ENCODE data around the gene MFSD11. TPM values are rescaled to one million over a fixed set of nuclear protein-coding genes. Genes with fewer than 3 reads are reported as not detected.

Gene MFSD11
- total and polyA plus RNA-seq, 2 of the 8 experiments (the other 6 are each of a cell fraction or from before 2014, with no cell fraction given) = 17.7 to 19.8 TPM

DNA sequence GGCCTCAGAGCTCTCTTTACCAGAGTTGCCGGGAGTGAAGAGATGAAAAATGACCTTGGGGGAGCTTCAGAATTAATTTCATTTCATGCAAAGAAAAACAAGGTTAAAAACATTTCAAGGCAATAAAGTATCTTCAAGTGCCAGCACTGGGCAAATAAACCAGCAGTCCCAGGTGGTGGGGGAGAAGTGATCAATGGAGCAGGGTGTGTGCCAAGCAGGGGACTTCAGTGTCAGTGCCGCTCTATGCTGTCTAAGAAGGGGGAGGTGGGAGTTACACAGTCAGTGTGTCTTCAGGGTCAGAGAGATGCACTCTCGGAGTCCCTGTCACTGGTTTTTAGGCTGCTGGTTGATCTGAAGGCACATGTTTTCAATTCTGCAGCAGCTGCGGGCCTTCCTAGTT, 73.0 kb downstream of the MFSD11 start:
- H3K36me3 ChIP-seq (ENCODE audit: control insufficient read depth in 2 of 4, insufficient read depth in 4 of 4, low read length in 3 of 4) = no peaks in the 10 kb centered on the region
- no peak overlapping the region for H3K4me2 ChIP-seq (ENCODE audit: insufficient read depth in 1 of 2, low read depth in 2 of 2, low read length in 2 of 2)
- no peak overlapping the region for H3K23ac ChIP-seq (ENCODE audit: insufficient read length)
- no peak overlapping the region for H2BK15ac ChIP-seq (ENCODE audit: low read length)
- no peak for FAIRE-seq
- ChIA-PET CTCF (ENCODE audit: partially characterized antibody) (interaction anchor here (0.6 to 2.0 kb wide), 3 partner anchors 13 to 79 kb away, joined by 3 to 7 read pairs (median 3); no protein-coding TSS in a partner anchor), POLR2A (ENCODE audit: partially characterized antibody) (interaction anchor here (0.8 to 1.6 kb wide), 3 partner anchors 13 to 73 kb away, joined by 3 to 5 read pairs (median 3); partner anchors contain the start of genes MFSD11 and SRSF2)
- no peak overlapping the region for H2AK5ac ChIP-seq (ENCODE audit: low read depth, low read length)
- no peak overlapping the region for H3K4ac ChIP-seq (replicated peaks; ENCODE audit: insufficient read length, low read depth, low read length)
- H3K14ac ChIP-seq (ENCODE audit: insufficient read length) = no peak overlapping the region
- H3K9ac ChIP-seq (replicated peaks in 1 of 4; ENCODE audit: extremely low read depth in 1 of 4, low read depth in 3 of 4, low read length in 3 of 4) = no peak overlapping the region
- H2BK12ac ChIP-seq (ENCODE audit: low read depth, low read length) = no peak overlapping the region
- H3K9me3 ChIP-seq (ENCODE audit: insufficient read depth in 2 of 2, low read depth in 1 of 2, low read length in 1 of 2) = no peaks in the 10 kb centered on the region
- no peaks in the 10 kb centered on the region for H3K27me3 ChIP-seq (replicated peaks in 1 of 4; ENCODE audit: control insufficient read depth in 3 of 4, extremely low read depth in 1 of 4, insufficient read depth in 3 of 4, low read length in 3 of 4)
- no peak overlapping the region for H3K18ac ChIP-seq (ENCODE audit: extremely low read depth, low read length)
- H4K8ac ChIP-seq (ENCODE audit: extremely low read depth, insufficient read depth, low read length) = no peak overlapping the region; the same call in 1 of the 2 replicates
- no peak overlapping the region for H2AFZ ChIP-seq (ENCODE audit: low read length)
- no peak overlapping the region for H3K27ac ChIP-seq (ENCODE audit: low read depth, low read length)
- no peaks in the 10 kb centered on the region for H3K79me1 ChIP-seq (ENCODE audit: low read depth, low read length)
- no peaks in the 10 kb centered on the region for H4K20me1 ChIP-seq (replicated peaks in 1 of 2; ENCODE audit: control insufficient read depth in 1 of 2, insufficient read depth in 2 of 2, low read length in 2 of 2)
- H3K23me2 ChIP-seq (ENCODE audit: low read depth, low read length) = no peaks in the 10 kb centered on the region
- H4K5ac ChIP-seq (ENCODE audit: insufficient read length, low read depth, low read length) = no peak overlapping the region
- no peak overlapping the region for H2BK5ac ChIP-seq (ENCODE audit: low read depth, low read length)
- no peak overlapping the region for H3K56ac ChIP-seq (replicated peaks; ENCODE audit: insufficient read length, low read depth, low read length)
- no peaks in the 10 kb centered on the region for H3K79me2 ChIP-seq (ENCODE audit: control insufficient read depth in 1 of 2, insufficient read depth in 2 of 2, low read length in 2 of 2)
- DNase-seq (ENCODE audit: low read depth in 1 of 2, low spot score in 2 of 2) = no peak
- H3K4me3 ChIP-seq (ENCODE audit: extremely low read depth in 1 of 4, insufficient read depth in 2 of 4, low read depth in 3 of 4, low read length in 4 of 4) = no peak overlapping the region
- H2BK120ac ChIP-seq (replicated peaks; ENCODE audit: low read depth, low read length) = no peak overlapping the region
- WGBS, 2 experiments (ENCODE audit: extremely low coverage in 1 of 2, insufficient coverage in 1 of 2, insufficient read length in 1 of 2, insufficient replicate concordance in 2 of 2, low coverage in 1 of 2, low lambda C conversion rate in 2 of 2, missing lambda C conversion rate in 1 of 2) = 89% methylated on average over 4 of the region's 4 CpGs; no CpG with 5 or more reads in 1 of the 2 experiments
- H2BK20ac ChIP-seq (ENCODE audit: low read length) = no peak overlapping the region
- H3K4me1 ChIP-seq (replicated peaks in 1 of 4; ENCODE audit: control insufficient read depth in 3 of 4, insufficient read depth in 4 of 4, low read length in 3 of 4) = no peaks in the 10 kb centered on the region
- H4K91ac ChIP-seq (replicated peaks; ENCODE audit: insufficient read length, low read length) = no peak overlapping the region
- TF ChIP-seq CHD1 (IDR thresholded peaks at IDR 0.05; ENCODE audit: low read depth, low read length) (no peak), JUN (IDR thresholded peaks at IDR 0.05; ENCODE audit: low read depth, low read length) (no peak), SIN3A (conservative IDR thresholded peaks at IDR 0.05 in 1 of 2, IDR thresholded peaks at IDR 0.05 in 1 of 2; ENCODE audit: low read depth in 1 of 2, low read length in 2 of 2) (no peak), SIRT6 (IDR thresholded peaks at IDR 0.05; ENCODE audit: low read length) (no peak), POLR2A (IDR thresholded peaks at IDR 0.05; ENCODE audit: control extremely low read depth in 1 of 2, low read depth in 2 of 2, low read length in 2 of 2) (no peak), BCL11A (IDR thresholded peaks at IDR 0.05; ENCODE audit: low read depth in 2 of 2, low read length in 2 of 2) (no peak), CEBPB (IDR thresholded peaks at IDR 0.05; ENCODE audit: low read depth, low read length) (no peak), CTCF (IDR thresholded peaks at IDR 0.05; ENCODE audit: control extremely low read depth in 1 of 3, insufficient read depth in 1 of 3, low read depth in 1 of 3, low read length in 3 of 3) (no peak), RAD21 (IDR thresholded peaks at IDR 0.05 in 1 of 2, conservative IDR thresholded peaks at IDR 0.05 in 1 of 2; ENCODE audit: low read depth in 2 of 2, low read length in 2 of 2) (no peak), FOSL1 (IDR thresholded peaks at IDR 0.05; ENCODE audit: insufficient read depth, low read depth, low read length) (no peak), SRF (IDR thresholded peaks at IDR 0.05; ENCODE audit: low read depth, low read length) (no peak), CBX8 (IDR thresholded peaks at IDR 0.05; ENCODE audit: borderline replicate concordance, low read depth, low read length) (no peak)
